Amygdala (tissue), 56 donors: ENCODE results near the gene AEN.
A peak's percentile ranks its signal among the peaks of the same experiment; 100 is the strongest.
"Not testable (repeated sequence)": the region's sequence is repeated elsewhere in the genome, so short reads cannot be mapped to it uniquely, and the experiment has no call there.

ENCODE experiments used
- DNase-seq, 56 donors: peaks; one replicate each; lab custom pipeline; 2025; lab: John Stamatoyannopoulos, UW

The AEN gene

DNA sequence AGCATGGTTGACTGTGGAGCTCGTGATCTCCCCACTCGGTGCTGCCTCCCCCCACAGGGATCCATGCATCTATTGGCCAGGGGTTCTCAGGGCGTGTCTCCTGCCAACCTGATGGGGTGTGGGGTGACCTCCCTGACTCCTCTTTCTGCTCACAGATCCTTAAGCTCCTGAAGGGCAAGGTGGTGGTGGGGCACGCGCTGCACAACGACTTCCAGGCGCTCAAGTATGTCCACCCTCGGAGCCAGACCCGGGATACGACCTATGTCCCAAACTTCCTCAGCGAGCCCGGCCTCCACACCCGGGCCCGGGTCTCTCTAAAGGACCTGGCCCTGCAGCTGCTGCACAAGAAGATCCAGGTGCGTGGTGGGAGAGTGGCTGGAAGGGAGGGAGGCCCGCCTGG lies 7.9 kb downstream of the AEN start:
- no peak for DNase-seq

DNA sequence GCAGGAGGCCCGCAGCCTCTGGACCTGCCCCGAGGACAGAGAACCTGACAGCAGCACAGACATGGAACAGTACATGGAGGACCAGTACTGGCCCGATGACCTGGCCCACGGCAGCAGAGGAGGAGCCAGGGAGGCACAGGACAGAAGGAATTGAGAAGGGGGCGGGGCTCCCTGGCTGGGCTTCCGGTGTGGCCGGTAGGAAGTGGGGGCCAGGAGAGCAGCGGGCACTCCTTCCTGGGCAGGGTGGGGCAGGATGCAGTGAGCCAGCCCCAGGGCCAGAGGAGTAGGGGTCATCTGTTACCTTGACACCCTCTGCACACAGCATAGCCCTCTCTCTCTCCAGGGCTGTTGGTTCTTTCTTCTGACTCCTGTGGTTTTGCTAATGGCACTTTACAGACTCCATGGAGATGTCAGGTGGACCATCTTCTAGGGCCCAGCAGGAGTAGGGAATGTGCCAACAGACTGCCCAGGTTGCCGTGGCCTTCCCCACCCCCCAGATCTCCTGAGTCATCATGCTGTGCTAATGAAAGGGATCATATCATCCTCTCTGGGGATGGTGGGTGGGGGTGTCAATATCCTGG lies 9.1 kb downstream of the AEN start:
- no peak for DNase-seq

GRCh38 chr15:88630798-88631463 lies 9.8 kb downstream of the AEN start:
- DNase-seq, result no peak

- DNase-seq, result no peak
Measured at GRCh38 chr15:88631464-88632028, 10.4 kb downstream of the AEN start.

DNA sequence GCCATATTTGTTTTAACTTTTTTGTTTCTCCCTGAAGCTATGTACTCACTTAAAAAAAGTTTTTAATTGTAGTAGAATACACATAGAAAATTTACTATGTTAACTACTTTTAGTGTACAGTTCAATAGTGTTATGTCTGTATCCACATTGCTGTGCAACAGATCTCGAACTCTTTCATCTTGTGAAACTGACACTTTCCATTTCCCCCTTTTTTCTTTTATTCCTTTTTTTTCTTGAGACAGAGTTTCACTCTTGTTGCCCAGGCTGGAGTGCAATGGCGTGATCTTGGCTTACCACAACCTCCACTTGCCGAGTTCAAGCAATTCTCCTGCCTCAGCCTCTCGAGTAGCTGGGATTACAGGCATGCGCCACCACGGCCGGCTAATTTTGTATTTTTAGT lies 11.7 kb downstream of the AEN start:
- DNase-seq, result not testable (repeated sequence)

DNA sequence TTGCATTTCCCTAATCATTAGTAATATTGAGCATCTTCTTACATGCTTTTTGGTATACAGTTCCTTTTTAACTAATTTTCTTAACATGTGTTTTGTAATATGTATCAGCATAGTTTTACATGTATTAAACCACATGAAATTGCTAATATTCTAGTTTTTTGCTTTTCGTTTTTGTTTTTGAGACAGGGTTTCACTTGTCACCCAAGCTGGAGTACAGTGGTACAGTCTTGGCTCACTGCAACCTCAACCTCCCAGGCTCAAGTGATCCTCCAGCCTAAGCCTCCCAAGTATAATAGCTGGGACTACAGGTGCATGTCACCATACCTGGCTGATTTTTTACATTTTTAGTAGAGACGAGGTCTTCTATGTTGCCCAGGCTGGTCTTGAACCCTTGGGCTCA lies 13.3 kb downstream of the AEN start:
- DNase-seq, result no peak

DNA sequence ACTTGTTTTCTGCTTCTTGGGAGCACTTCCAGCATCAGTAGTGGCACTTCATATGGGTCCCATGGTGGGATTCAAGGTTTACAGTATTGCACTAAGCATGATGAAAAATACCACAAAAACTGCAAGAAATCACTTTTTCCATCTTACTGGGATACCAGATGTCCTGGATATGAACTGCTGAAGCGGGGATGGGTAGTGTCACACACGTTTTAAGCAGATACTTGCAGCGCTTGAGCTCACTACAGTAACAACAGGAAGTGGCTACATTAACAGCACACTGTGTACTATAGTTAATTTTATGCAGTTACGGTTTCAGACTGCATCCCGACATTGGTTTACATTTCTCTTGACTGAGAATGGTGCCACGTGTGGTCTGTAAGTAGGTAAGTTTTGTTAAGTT lies 14.2 kb downstream of the AEN start:
- DNase-seq, result no peak

- no peak for DNase-seq
Measured at GRCh38 chr15:88636050-88636449, 14.9 kb downstream of the AEN start.

- DNase-seq, result no peak
Measured at GRCh38 chr15:88636654-88637053, 15.5 kb downstream of the AEN start.

DNA sequence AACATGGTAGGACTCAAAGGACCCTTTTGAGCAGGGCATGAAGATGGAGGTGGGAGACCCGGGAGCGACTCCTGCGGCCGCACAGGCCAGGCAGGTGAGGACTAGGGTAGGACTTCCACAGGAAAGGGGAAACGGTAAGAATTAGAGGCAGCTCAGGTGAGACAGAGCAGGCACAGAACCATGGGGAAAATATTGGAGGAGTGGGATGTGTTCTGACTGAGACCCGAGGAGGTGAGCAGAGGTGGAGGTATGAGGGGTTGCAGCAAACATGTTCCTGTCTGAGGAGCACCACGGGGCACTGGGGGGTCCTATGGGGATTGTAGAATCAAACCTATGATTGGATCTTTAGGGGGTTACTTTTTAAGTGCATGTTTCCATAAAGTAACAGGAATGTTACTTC lies 16.3 kb downstream of the AEN start:
- no peak for DNase-seq

DNA sequence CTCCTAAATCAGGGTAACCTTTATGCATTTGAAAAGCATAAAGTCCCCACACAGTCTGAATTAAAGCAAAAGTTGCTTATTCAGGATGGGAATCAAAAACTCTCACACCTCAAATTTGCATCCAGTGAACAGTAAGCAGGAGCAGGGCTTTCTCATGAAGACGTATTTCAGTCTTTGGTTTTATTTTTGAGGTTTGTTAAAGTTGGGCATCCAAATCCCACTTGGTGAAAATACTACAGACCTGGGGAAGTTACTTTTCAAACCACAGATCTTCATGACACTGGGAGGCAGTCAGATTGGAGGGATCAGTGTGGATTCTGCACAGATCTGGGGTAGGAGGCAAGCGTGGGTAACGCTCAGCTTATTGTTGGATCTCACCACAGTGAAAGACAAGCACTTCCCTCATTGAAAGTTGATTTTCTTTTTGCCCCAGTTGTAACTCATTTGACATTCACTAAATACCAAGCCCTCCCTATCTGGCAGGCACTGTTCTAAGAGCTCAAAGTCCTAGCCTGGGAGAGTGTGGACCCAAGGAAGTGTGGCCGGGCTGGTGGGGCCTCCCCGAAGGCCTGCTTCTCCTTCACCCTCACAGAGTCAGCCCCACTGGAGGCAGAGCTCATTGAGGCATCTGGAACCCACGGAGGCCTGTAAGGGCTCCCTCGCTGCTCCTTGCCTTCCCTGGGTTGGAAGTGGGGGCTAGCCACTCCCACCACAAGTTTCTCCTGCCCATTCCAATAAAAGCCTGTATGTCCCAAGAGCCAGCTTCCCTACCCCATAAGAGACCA lies 16.9 kb downstream of the AEN start:
- no peak for DNase-seq

- DNase-seq, result peak in 49 of 56 donors; percentile 21 to 93 (median 61)
Measured at GRCh38 chr15:88638626-88639372, 17.7 kb downstream of the AEN start, which contains the start of gene ISG20. TSS of gene ISG20 (plus strand) at chr15:88639016. CDS start at chr15:88639367, 351 bp downstream.

DNA sequence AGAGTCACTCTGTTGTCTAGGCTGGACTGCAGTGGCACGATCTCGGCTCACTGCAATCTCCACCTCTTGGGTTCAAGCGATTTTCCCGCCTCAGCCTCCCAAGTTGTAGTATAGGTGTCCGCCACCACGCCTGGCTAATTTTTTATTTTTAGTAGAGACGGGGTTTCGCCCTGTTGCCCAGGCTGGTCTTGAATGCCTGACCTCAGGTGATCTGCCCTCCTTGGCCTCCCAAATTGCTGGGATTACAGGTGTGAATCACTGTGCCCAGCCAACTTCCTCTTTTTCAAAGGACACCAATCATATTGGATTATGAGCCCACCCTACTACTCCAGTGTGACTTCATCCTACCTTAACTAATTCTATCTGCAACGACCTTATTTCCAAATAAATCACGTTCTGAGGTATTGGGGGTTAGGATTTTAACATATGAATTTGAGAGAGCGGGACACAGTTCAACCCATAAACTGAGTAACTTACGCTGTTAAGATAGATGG lies 20.9 kb downstream of the AEN start:
- no peak for DNase-seq

GRCh38 chr15:88642514-88642913 lies 21.4 kb downstream of the AEN start:
- DNase-seq, result not testable (repeated sequence)

DNA sequence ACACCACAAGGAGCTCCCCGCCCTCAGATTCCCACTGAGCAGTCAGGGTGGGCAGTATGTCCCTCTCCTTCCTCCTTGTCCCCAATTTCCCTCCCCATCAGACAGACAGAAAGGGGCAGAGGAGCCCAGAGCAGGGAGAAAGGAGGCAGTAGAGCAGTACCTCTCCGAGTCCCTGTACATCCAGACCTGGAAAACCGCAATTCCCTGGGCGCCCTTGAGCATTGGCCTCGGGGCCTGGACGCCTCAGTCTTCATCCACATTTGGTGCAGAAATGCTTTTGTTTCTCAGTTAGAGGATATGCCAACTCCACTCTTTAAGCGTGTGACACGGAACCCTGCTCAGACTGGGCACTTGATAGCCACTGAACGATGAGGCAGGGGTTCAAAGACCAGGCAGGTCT lies 23.6 kb downstream of the AEN start:
- DNase-seq, result no peak

- DNase-seq, result no peak
Measured at GRCh38 chr15:88645171-88646087, 24.3 kb downstream of the AEN start.

GRCh38 chr15:88646088-88646405 lies 24.9 kb downstream of the AEN start:
- DNase-seq, result no peak

- DNase-seq, result no peak
Measured at GRCh38 chr15:88646951-88647350, 25.8 kb downstream of the AEN start.

DNA sequence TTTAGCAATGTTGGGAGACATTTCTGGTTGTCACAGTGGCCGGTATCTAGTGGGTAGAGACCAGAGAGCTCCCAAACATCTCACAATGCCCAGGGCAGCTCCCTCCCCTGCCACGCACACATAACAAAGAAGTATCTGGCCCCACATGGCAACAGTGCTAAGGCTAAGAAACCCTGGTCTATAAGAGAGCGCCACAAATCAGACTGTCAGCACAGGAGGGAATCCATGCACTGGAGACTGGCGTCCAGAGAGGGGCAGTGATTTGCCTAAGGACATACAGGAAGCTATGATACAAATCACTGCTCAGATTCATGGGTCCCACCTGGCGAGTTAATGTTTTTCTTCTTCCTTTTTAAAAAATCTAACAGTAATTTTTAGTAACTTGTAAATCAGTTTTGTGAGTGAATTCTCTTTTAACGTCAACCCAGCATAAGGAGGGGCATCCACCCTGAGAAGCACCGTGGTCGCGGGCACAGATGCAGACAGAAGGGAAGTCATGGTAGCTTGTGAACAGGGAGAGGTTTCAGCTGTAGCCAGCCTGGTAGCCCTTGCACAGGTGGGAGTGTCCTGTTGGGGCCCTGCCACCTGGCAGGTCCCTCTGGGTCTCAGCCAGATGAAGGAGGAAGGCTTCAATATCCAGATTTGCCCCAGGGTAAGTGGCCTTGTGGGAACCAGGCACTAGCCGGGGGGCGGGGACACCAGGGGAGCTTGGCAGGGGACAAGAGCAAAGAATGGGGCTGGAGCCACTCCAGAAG lies 26.4 kb downstream of the AEN start:
- no peak for DNase-seq
